ENCODE results near the gene PPM1N. TPM values are rescaled to one million over a fixed set of nuclear protein-coding genes. Genes with fewer than 3 reads are reported as not detected.

The PPM1N gene
- total and polyA plus RNA-seq, 2 of the 13 experiments (the other 11 are each of a cell fraction or from before 2014, with no cell fraction given) = 0.31 to 1.8 TPM

GRCh38 chr19:45467456-45468158 is 30.6 kb upstream of the PPM1N start, which contains the start of gene FOSB (continued):
- TF ChIP-seq TERF1 (CRISPR knock-in tag; IDR thresholded peaks at IDR 0.05) = no peak
- no peak for TF ChIP-seq ZNF841 (CRISPR knock-in tag; IDR thresholded peaks at IDR 0.05; ENCODE audit: borderline replicate concordance)
- no peak for TF ChIP-seq ZSCAN12 (CRISPR knock-in tag; IDR thresholded peaks at IDR 0.05)
- TF ChIP-seq MXI1 (IDR thresholded peaks at IDR 0.05; ENCODE audit: borderline replicate concordance, low read depth, low read length) = peak; percentile 68; the same call in 1 of the 3 replicates
- no peak for TF ChIP-seq ZNF563 (CRISPR knock-in tag; IDR thresholded peaks at IDR 0.05)
- peak; percentile 89 for TF ChIP-seq CEBPB (IDR thresholded peaks at IDR 0.05; ENCODE audit: borderline replicate concordance, low read depth, low read length)
- no peak for TF ChIP-seq ZSCAN20 (CRISPR knock-in tag; IDR thresholded peaks at IDR 0.05; ENCODE audit: borderline replicate concordance)
- TF ChIP-seq REXO4 (CRISPR knock-in tag; IDR thresholded peaks at IDR 0.05; ENCODE audit: borderline replicate concordance) = no peak
- TF ChIP-seq HES4 (CRISPR knock-in tag; IDR thresholded peaks at IDR 0.05; ENCODE audit: borderline replicate concordance) = no peak
- TF ChIP-seq ISX (CRISPR knock-in tag; conservative IDR thresholded peaks at IDR 0.05) = no peak
- no peak for TF ChIP-seq TIGD3 (CRISPR knock-in tag; IDR thresholded peaks at IDR 0.05; ENCODE audit: borderline replicate concordance)
- TF ChIP-seq PBX3 (CRISPR knock-in tag; IDR thresholded peaks at IDR 0.05; ENCODE audit: borderline replicate concordance) = no peak
- TF ChIP-seq JUND (CRISPR knock-in tag; IDR thresholded peaks at IDR 0.05) = no peak
- no peak for TF ChIP-seq ZNF766 (CRISPR knock-in tag; IDR thresholded peaks at IDR 0.05; ENCODE audit: borderline replicate concordance)
- no peak for TF ChIP-seq ZNF350 (CRISPR knock-in tag; IDR thresholded peaks at IDR 0.05; ENCODE audit: borderline replicate concordance, low read depth)
- peak; percentile 72; the same call in 1 of the 2 replicates for TF ChIP-seq SIN3A (IDR thresholded peaks at IDR 0.05; ENCODE audit: borderline replicate concordance, low read depth, low read length)
- TF ChIP-seq SOX13 (IDR thresholded peaks at IDR 0.05) = no peak
- no peak for TF ChIP-seq SOX13 (CRISPR knock-in tag; conservative IDR thresholded peaks at IDR 0.05 in 1 of 2, IDR thresholded peaks at IDR 0.05 in 1 of 2)
- TF ChIP-seq PHF20 (CRISPR knock-in tag; IDR thresholded peaks at IDR 0.05) = no peak
- TF ChIP-seq TFAP4 (IDR thresholded peaks at IDR 0.05; ENCODE audit: borderline replicate concordance, low read depth) = no peak
- no peak for TF ChIP-seq ZKSCAN8 (CRISPR knock-in tag; IDR thresholded peaks at IDR 0.05; ENCODE audit: borderline replicate concordance)
- no peak for TF ChIP-seq ZNF431 (CRISPR knock-in tag; IDR thresholded peaks at IDR 0.05; ENCODE audit: borderline replicate concordance, low read depth)
- no peak for TF ChIP-seq ZKSCAN1 (IDR thresholded peaks at IDR 0.05; ENCODE audit: low read length)
- TF ChIP-seq ZNF615 (CRISPR knock-in tag; IDR thresholded peaks at IDR 0.05; ENCODE audit: borderline replicate concordance) = no peak
- no peak for TF ChIP-seq KDM3A (CRISPR knock-in tag; IDR thresholded peaks at IDR 0.05; ENCODE audit: low read depth)
- peak; percentile 41 for TF ChIP-seq RARA (CRISPR knock-in tag; IDR thresholded peaks at IDR 0.05)
- TF ChIP-seq NPAS2 (CRISPR knock-in tag; IDR thresholded peaks at IDR 0.05; ENCODE audit: borderline replicate concordance) = no peak
